Thymus (tissue), 11 donors: ENCODE data around the gene COL19A1. TPM values are rescaled to one million over a fixed set of nuclear protein-coding genes. Genes with fewer than 3 reads are reported as not detected.

Experiments used
- DNase-seq, 9 donors: peaks; one replicate each; pipeline ENCODE4 v3.0.0-alpha.2; 2013; ENCODE audit warnings: low spot score in 9 of 9, low read depth in 6 of 9, missing footprints in 1 of 9
- H3K27ac ChIP-seq, 2 donors: one replicate each; pipeline ENCODE4 v1.5.1; 2013; ENCODE audit warnings: control low read depth in 1 of 2, low read depth in 1 of 2, low read length in 1 of 2, mild to moderate bottlenecking in 1 of 2, moderate library complexity in 1 of 2
- H3K27me3 ChIP-seq, 2 donors: one replicate each; pipeline ENCODE4 v1.5.1; 2013; ENCODE audit warnings: low read length in 1 of 2; ENCODE audit not compliant: control insufficient read depth in 2 of 2, insufficient read depth in 1 of 2
- H3K36me3 ChIP-seq, 2 donors: one replicate each; pipeline ENCODE4 v1.5.1; 2013; ENCODE audit warnings: low read length in 1 of 2, mild to moderate bottlenecking in 1 of 2, moderate library complexity in 1 of 2; ENCODE audit not compliant: control insufficient read depth in 2 of 2, insufficient read depth in 2 of 2
- H3K4me1 ChIP-seq, 2 donors: one replicate each; pipeline ENCODE4 v1.5.1; 2013; ENCODE audit warnings: low read length in 2 of 2; ENCODE audit not compliant: control insufficient read depth in 2 of 2, insufficient read depth in 2 of 2
- H3K4me3 ChIP-seq, 2 donors: one replicate each; pipeline ENCODE4 v1.5.1; 2013; ENCODE audit warnings: low read length in 2 of 2, control low read depth in 1 of 2, mild to moderate bottlenecking in 1 of 2
- H3K9me3 ChIP-seq, 2 donors: one replicate each; pipeline ENCODE4 v1.5.1; 2013; ENCODE audit warnings: low read length in 1 of 2, mild to moderate bottlenecking in 1 of 2; ENCODE audit not compliant: control insufficient read depth in 2 of 2, insufficient read depth in 1 of 2
- WGBS: extraction: QIAGEN DNeasy Blood & Tissue Kit; methylation state at CpG from one replicate; pipeline ENCODE4 v1.1.7; 2013; 5-methylcytosine and 5-hydroxymethylcytosine counted together
- polyA plus RNA-seq: library from polyadenylated mRNA; stranded (reverse); fragments of 200-250 nt; gene quantifications from one replicate; pipeline ENCODE4 v1.2.3, GENCODE V29; 2013
- total RNA-seq: library from RNA; stranded (reverse); fragments of 120-200 nt; gene quantifications from one replicate; pipeline ENCODE4 v1.2.4, GENCODE V29; 2013
- donor health status: healthy.

The COL19A1 gene
- total and polyA plus RNA-seq, 2 donors, result 0.34 to 8.7 TPM

DNA sequence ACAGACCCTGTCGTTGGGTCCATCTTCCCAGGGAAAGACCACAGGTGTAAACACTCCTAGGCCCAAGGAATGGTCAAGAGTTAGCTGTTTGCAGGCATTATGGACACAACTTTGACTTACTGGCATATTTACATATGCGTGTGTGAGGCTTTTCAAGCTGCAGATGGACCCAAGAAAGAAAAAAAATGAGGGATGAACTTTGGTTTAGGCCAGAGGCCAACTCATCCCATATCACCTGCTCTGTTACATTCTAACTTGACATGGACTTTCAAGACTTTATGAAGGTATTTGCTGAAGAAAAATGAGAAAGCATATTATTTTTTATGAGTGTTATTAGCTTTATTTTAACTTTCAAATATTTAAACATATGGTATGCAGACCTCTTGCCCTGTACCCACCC lies 6.9 kb downstream of the COL19A1 start:
- WGBS, result 92% methylated on average over 2 of the region's 2 CpGs
- Histone ChIP-seq H3K4me3 (no peak overlapping the region), H3K27ac (no peak overlapping the region), H3K27me3 (peaks cover 2 to 11% of the 10 kb centered on the region in 2 donors), H3K9me3 (no peaks in the 10 kb centered on the region), H3K4me1 (no peaks in the 10 kb centered on the region), H3K36me3 (no peaks in the 10 kb centered on the region)
- no peak for DNase-seq

DNA sequence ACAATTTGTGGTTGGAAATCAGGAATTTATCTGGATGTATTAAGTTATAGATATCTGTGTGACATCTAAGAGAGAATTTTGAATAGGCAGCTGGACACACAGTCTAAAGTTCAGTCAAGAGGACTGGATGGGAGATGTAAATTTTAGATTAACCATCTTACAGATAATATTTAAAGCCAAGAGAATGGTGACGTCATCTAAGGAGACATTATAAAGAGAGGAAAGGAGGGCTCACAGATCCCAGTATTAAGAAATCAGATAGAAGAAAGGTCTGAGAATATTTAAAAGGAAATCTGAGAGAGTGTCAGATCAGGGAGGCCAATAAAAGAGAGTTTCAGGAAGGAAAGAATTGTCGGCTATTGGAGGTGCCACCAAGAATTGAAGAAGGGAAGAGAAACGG lies 9.4 kb downstream of the COL19A1 start:
- no peaks in the 10 kb centered on the region for H3K27me3 ChIP-seq
- no peak overlapping the region for H3K4me3 ChIP-seq
- no peak overlapping the region for H3K27ac ChIP-seq
- no peaks in the 10 kb centered on the region for H3K4me1 ChIP-seq
- WGBS, result 96% methylated on average over 3 of the region's 3 CpGs
- DNase-seq, result no peak
- no peaks in the 10 kb centered on the region for H3K9me3 ChIP-seq
- H3K36me3 ChIP-seq, result no peaks in the 10 kb centered on the region

DNA sequence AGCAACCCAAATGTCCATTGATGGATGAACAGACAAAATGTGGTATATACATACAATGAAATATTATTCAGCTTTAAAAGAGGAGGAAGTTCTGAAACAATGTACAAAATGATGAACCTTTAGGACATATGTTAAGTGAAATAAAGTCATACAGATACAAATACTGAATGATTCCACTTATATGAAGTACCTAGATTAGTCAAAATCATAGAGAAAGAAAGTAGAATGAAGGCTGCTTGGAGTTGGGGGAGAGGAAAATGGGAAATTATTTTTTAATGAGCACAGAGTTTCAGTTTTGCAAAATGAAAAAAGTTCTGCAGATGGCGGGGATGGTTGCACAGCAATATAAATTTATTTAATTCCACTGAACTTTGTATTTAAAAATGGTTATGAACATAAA lies 12.4 kb downstream of the COL19A1 start:
- Histone ChIP-seq H3K36me3 (no peaks in the 10 kb centered on the region), H3K4me3 (no peak overlapping the region), H3K9me3 (no peaks in the 10 kb centered on the region), H3K4me1 (no peaks in the 10 kb centered on the region), H3K27ac (no peak overlapping the region), H3K27me3 (peaks cover 0 to 6% of the 10 kb centered on the region in 2 donors)
- 93% methylated on average over 1 of the region's 1 CpG for WGBS
- no peak for DNase-seq

DNA sequence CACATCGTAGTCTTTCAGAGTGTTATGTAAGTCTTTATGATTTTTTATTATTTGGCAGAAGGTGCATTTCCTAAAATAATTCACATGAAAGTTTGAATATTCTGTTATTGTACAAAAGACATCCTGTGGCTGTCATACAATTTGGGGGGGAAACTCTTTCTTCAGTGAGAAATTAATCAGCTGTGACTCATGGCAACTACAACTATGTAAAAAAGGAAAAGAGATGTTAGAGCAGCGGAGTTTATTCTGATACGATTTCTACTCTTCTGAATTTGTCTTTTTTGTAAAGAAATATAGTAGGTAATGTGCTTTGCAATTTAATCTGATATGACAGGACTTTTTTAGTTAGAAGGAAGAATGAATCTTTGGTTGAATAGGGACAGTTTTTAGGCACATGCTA lies 14.2 kb downstream of the COL19A1 start:
- H3K36me3 ChIP-seq, result no peaks in the 10 kb centered on the region
- no peak for DNase-seq
- no peaks in the 10 kb centered on the region for H3K9me3 ChIP-seq
- WGBS, result 76% methylated on average over 3 of the region's 3 CpGs
- no peaks in the 10 kb centered on the region for H3K4me1 ChIP-seq
- no peak overlapping the region for H3K4me3 ChIP-seq
- no peak overlapping the region for H3K27ac ChIP-seq
- peaks cover 0 to 6% of the 10 kb centered on the region in 2 donors for H3K27me3 ChIP-seq

DNA sequence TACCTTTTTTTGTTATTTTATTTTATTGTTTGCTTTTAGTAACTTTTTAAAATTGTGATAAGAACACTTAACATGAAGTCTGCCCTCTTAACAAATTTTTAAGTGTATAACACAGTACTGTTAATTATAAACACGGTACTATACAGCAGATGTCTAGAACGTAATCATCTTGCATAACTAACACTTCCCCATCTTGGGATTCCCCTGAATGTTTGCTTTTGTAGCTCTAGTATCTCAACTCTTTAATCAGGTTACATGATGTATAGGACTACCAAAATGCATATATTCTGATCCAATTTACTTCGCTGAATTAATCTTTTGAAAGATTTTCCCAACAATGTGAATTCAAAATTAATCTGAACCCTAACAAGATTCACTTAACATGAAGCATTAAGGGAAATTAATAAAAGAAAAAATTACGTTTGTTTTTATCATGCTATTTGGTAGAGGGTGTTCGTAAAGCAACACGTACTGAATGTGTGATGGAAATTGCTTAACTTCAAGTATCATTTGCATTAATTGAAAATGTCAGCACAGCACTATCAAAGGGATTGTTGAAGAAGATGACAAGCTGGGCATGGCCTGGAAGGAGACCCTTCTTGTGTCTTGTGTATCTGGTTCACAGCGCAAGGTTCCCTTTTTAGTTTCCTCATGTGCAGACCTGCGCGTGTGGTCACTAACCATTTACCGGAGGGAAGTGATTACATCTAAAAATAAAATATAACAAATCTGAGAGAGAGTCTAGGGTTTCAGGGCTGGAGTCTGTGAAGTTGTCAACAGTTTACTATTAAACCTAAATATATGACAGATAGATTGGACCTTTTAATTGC lies 15.2 kb downstream of the COL19A1 start:
- H3K4me1 ChIP-seq, result no peaks in the 10 kb centered on the region
- H3K4me3 ChIP-seq, result no peak overlapping the region
- WGBS, result 35% methylated on average over 10 of the region's 10 CpGs
- no peak overlapping the region for H3K27ac ChIP-seq
- no peaks in the 10 kb centered on the region for H3K9me3 ChIP-seq
- H3K36me3 ChIP-seq, result no peaks in the 10 kb centered on the region
- DNase-seq, result peak in 1 of 9 donors; percentile 10
- H3K27me3 ChIP-seq, result peaks cover 0 to 6% of the 10 kb centered on the region in 2 donors

DNA sequence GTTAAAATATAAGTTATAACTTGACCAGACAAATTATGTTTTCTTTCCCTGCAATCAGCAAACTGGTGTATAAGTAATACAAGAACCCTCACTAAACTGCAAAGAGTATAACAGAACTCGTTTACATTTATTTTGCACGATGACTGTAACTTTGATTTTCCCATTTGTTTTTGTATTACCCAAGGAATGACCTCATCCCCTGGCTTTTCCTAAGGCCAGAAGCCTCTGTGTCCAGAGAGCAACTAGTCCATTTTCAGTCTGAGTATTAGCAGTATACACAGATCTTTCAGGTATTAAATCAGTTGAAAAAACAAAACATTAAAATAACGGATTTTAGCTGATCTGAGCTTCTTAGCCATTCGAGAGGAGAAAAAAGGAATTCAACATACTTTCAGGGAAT lies 17.2 kb downstream of the COL19A1 start:
- H3K4me3 ChIP-seq, result no peak overlapping the region
- no peak overlapping the region for H3K27ac ChIP-seq
- no peaks in the 10 kb centered on the region for H3K9me3 ChIP-seq
- H3K36me3 ChIP-seq, result no peaks in the 10 kb centered on the region
- WGBS, result 93% methylated on average over 4 of the region's 4 CpGs
- DNase-seq, result no peak
- peaks cover 0 to 6% of the 10 kb centered on the region in 2 donors for H3K27me3 ChIP-seq
- no peaks in the 10 kb centered on the region for H3K4me1 ChIP-seq

DNA sequence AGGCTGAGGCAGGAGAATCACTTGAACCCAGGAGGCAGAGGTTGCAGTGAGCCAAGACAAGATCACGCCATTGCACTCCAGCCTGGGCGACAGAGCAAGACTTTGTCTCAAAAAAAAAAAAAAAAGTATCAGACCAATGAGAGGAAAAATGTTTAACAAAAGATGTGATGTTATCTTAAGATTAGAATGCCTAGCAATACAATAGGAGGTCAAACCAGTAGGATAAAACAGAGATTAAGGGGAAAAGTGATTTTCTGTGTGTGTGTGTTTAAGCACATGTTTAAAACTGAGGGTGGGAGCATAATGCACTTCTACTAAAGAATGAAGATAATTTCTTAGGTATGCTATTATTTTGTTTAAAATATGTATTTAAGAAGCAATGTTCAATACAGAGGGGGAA lies 17.9 kb downstream of the COL19A1 start:
- Histone ChIP-seq H3K27ac (no peak overlapping the region), H3K9me3 (no peaks in the 10 kb centered on the region), H3K4me3 (no peak overlapping the region), H3K27me3 (peaks cover 0 to 6% of the 10 kb centered on the region in 2 donors), H3K4me1 (no peaks in the 10 kb centered on the region), H3K36me3 (no peaks in the 10 kb centered on the region)
- WGBS, result 98% methylated on average over 2 of the region's 2 CpGs
- no peak for DNase-seq

DNA sequence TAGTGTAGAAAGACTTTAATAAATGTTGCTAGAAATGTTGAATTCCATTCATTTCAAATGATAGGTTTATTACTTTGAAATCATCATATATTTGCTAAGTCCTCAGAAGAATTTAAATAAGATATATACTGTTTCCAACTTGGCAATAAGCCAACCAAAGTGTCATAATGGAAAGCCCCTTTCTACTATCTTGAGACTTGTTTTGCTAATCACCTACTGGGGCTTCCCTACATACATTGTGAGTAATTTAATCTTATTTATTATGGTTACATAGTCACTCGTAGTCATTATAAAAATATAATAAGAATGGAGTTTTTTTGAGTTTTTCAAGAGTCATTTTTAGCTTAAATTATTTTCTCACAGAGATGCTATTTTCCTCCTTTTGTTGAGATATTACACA lies 20.7 kb downstream of the COL19A1 start:
- no peaks in the 10 kb centered on the region for H3K4me1 ChIP-seq
- H3K4me3 ChIP-seq, result no peak overlapping the region
- peaks cover 0 to 3% of the 10 kb centered on the region in 2 donors for H3K27me3 ChIP-seq
- 74% methylated on average over 1 of the region's 1 CpG for WGBS
- peak in 1 of 9 donors; percentile 22 for DNase-seq
- H3K9me3 ChIP-seq, result no peaks in the 10 kb centered on the region
- no peaks in the 10 kb centered on the region for H3K36me3 ChIP-seq
- H3K27ac ChIP-seq, result no peak overlapping the region

DNA sequence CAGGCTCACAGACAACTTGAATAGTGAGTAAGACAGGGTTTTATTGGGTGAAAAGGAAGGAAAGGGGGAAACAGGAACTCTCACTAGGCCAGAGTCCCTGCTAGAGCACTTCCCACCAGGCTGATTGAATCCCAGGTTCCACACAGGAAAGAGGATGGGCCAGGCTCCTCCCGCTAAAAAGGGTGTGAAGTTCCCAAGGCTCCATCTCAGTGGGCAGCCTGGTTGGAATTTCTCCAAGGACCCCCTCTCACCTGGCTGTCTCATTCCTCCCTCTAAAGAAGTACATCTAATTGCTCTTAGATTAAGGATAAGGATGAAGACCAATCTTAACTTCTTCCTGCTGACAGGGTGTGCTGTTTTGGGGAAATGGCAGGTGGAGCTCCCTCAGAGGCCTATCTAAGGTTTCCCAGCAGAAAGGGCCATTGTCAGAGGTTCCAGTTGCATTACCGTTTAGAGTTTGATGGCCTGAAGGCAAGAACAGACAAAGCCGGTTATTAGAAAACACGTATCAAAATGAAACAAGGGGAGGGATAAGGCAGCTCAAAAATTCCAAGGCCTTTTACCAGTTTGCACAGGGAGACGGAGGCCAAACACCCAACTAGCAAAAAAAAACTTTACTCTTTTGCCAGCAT lies 21.5 kb downstream of the COL19A1 start:
- Histone ChIP-seq H3K4me1 (no peaks in the 10 kb centered on the region), H3K27me3 (peaks cover 0 to 2% of the 10 kb centered on the region in 2 donors), H3K9me3 (no peaks in the 10 kb centered on the region), H3K36me3 (no peaks in the 10 kb centered on the region), H3K4me3 (no peak overlapping the region), H3K27ac (peak overlapping the region; percentile 31 to 56)
- peak in 1 of 9 donors; percentile 9 for DNase-seq
- 92% methylated on average over 5 of the region's 5 CpGs for WGBS
